HG03103 (cell line): ENCODE data around the gene SKAP2.
"Not testable (repeated sequence)": the region's sequence is repeated elsewhere in the genome, so short reads cannot be mapped to it uniquely, and the experiment has no call there.

Source experiments
- ATAC-seq: cut with Tn5 transposase; IDR thresholded peaks from one replicate; pipeline ENCODE4 v1.9.1; 2021; ENCODE audit warnings: low read depth; ENCODE audit not compliant: unreplicated experiment

The SKAP2 gene

GRCh38 chr7:26858241-26858715 is 6.1 kb downstream of the SKAP2 start:
- ATAC-seq, result no peak

DNA sequence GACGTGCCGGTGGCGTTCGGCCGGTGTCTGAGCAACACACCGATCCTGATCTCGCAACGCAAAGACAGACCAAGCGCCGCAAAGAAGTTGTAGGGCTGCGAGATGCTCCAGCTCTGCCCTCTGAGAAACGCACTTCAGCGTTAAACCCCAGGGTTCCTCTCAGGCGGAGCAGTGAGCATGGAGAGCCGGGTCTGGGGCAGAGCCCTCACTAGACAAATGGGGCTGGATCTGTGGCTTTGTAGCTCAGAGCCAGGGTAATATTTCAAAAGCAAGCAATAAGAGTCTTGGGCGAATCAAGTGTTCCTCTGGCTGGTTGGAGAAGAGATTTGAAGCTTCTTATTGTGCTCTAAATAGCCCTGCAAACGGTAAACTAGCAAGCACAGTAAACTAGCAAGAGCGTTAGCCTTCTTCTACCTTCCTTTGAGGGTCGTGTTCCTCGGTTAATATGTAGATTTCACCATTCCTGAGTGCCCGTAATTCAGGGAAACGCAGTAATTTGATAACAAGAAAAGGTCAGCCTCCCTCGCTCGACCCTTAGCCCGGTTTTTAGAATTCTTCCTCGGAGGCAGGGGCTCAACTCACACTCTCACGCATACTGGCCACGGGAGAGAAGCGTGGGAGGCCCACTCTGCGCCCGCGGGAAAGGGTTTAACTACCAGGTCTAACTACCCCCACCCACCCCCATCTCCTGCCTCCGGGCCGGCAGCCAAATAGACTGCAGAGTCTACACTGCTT is 6.7 kb downstream of the SKAP2 start:
- no peak for ATAC-seq

GRCh38 chr7:26857170-26857505 is 7.3 kb downstream of the SKAP2 start:
- ATAC-seq, result no peak

GRCh38 chr7:26856176-26856985 is 8.0 kb downstream of the SKAP2 start:
- ATAC-seq, result no peak

- no peak for ATAC-seq
Measured at GRCh38 chr7:26854876-26855855, 9.2 kb downstream of the SKAP2 start.

DNA sequence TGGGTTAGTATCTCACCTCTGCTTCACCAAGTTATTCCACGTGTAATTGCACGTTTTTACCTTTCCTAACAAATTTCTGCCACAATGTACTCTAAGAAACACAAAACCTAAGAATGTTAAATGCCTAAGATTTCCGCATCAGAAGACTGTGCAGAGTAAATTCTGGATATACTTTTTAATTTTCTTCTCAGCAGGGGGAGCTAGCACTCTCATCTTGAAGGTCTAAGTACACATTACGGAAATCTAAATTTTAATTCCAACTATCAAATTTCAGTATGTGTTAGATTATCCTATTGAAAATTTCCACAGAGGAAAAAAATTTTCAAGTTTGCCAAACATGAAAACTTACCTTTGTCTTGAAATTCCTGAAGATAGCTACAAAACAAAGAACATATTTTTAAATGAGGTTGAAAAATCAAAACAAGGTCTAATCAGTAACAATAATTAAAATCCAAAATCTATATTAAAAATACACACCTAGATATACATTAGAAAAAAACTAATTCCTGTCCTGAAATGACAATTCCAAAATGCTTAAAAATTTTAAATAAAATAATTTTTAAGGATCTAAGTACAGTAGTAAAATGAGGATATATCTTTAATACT is 10.5 kb downstream of the SKAP2 start:
- no peak for ATAC-seq

DNA sequence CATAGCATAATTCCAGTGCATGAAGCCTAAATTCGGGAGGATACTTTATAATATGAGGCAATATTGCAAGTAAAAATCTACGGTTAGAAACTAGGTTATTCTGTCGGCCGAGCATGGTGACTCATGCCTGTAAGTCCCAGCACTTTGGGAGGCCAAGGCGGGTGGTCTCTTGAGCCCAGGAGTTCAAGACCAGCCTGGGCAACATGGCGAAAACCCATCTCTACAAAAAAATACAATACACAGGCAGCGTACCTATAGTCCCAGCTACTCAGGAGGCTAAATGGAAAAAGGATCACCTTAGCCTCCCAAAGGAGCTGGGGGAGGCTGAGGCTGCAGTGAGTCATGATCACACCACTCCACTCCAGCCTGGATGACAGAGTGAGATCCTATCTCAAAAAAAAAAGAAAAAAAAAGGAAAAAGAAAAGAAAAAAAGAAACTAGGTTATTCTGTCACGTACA is 14.2 kb downstream of the SKAP2 start:
- no peak for ATAC-seq

DNA sequence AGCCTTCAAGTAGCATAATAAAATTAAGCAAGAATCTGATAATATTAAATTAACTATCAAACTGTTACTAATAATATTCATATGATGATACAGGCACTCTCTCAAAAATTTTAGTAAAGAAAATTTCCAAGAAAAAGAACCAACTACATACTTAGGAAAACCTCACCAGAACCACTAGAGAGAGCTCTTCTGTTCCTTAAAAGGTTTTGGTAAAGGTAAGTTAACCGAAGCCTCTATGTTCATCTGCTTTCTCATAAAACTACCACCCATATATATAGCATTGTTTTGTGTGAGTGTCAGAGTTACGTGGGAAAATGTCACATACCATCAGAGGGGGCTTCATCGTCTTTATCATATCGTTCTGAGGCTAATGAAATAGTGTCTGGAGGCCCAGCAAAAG is 20.7 kb downstream of the SKAP2 start:
- ATAC-seq, result no peak

DNA sequence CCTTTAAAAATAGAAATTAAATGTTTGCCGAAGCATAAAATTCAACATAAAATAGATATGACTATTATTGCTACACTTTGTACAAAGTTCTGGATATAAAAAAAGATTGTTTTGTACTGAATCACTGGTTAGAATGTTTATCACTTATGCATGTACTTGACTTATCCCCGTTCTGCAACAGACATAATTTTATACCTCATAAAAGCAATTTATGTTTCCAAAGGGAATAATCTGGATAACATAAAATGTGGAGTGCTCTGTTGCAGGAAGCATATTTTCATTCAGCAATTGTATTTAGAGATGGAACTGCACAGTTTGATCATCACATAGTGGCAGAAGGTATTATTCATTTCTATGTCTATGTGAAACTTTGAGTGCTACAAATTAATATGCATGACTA is 21.5 kb downstream of the SKAP2 start:
- no peak for ATAC-seq

DNA sequence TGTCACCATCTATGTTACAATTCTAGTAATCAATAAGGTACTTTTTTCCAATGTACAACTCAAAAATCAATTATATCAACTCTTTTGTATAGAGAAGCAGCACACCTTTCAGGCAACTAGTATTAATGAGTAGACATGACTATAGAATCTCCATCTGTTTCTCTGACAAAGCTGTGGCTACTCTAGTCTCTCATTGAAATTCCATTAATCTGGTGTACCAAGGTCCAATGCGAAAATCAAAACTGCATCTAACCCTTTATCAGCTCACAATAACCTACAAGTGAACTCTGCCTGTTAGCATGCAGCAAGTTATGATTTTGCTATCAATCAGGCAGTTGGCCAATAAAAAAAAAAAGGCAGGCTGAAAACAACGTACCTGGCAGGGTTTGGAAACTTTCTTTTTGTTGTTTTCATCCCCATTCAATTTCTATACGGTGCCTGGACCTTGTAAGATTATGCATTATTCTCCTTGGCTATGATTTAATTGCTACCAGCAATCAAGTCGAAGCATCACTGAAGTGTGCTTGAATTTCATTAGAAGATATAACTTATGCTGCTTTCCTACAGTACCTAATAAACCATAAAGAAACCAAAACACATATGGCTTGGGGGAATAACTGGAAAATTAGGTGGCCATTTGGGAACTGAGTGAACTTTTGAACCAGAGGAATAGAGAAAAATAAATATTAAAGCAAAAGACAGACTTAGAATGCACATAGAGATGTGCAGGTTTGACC is 23.2 kb downstream of the SKAP2 start:
- no peak for ATAC-seq

GRCh38 chr7:26836793-26837192 is 27.6 kb downstream of the SKAP2 start:
- ATAC-seq, result not testable (repeated sequence)

DNA sequence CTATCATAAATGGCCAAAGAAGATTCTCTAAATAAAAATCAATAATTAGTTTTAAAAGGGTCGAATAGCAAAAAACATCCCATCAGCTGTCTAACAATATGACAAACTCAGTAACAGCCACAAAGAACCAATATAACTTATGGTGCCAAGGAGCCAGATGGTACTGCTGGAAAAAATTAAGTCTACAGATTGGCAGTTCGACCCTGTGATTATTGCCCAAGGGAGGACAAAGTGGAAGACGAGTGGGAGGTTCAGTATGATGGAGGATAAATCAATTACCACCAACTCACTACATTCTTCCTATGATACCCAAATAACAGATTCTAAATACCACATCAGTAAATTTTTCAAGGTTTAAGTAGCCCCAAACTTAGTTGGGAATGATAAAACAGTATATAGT is 49.0 kb downstream of the SKAP2 start:
- no peak for ATAC-seq

GRCh38 chr7:26813432-26813831 is 51.0 kb downstream of the SKAP2 start:
- no peak for ATAC-seq

DNA sequence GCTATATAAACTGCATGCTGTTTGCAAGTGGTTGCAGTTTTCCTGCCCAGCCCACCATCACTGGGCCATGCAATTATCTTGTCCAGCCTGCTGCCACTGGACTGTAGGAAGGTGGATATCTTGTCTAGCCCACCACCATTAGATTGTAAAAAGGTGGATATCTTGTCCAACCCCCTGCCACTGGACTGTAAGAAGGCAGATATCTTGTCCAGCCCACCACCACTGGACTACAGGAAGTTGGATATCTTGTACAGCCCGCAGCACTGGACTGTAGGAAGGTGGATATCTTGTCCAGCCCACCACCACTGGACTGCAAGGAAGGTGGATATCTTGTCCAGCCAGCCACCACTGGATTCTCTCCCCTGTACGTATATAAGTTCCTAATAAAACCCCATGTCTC is 69.8 kb downstream of the SKAP2 start:
- no peak for ATAC-seq

- ATAC-seq, result no peak
Measured at GRCh38 chr7:26792576-26792975, 71.8 kb downstream of the SKAP2 start.

DNA sequence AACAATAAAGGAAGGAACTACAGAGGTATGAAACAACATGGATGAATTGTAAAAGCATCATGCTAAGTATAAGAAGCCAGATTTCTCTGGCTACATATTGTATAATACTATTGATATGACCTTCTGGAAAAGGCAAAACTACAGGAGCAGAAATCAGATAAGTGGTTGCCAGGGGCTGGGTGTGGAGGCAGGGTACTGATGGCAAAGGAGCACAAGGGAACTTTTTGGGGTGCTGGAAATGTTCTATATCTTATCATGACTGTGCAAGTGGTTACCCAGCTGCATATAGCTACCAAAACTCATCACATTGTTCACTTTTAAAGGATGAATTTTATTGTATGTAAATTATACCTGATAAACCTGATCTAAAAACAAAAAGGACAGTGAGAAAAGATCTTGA is 72.4 kb downstream of the SKAP2 start:
- ATAC-seq, result no peak

- no peak for ATAC-seq
Measured at GRCh38 chr7:26789481-26790184, 74.8 kb downstream of the SKAP2 start.

DNA sequence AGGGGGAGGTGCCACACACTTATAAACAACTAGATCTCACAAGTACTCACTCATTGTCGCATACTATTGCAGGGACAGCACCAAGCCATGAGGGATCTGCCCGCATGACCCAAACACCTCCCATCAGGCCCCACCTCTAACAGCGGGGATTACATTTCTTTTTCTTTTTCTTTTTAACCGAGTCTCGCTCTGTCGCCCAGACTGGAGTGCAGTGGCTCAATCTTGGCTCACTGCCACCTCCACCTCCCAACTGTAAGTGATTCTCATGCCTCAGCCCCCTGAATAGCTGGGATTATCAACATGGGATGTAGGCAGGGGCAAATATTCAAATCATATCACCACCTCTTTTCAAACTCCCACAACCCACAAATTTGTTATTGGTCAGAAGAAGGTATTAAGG is 76.7 kb downstream of the SKAP2 start:
- no peak for ATAC-seq

- ATAC-seq, result no peak
Measured at GRCh38 chr7:26784118-26784517, 80.3 kb downstream of the SKAP2 start.
